ENCODE results near the gene C3orf52. TPM values are rescaled to one million over a fixed set of nuclear protein-coding genes. Genes with fewer than 3 reads are reported as not detected.

The C3orf52 gene
- total and polyA plus RNA-seq, 2 donors from 2014 or later: 3.8 to 5.2 TPM

GRCh38 chr3:112086875-112087524 is 811 bp downstream of the C3orf52 start:
- no peaks in the 10 kb centered on the region for H3K36me3 ChIP-seq (ENCODE audit: control insufficient read depth in 2 of 3, insufficient read depth in 3 of 3, low read length in 3 of 3)
- no peak for FAIRE-seq
- H3K27me3 ChIP-seq (ENCODE audit: control insufficient read depth, insufficient read depth, low read length): no peaks in the 10 kb centered on the region
- peak overlapping the region; percentile 42 to 61 (median 45) for H3K4me3 ChIP-seq (ENCODE audit: low read length in 3 of 3)
- intact Hi-C loops (cut with DNase I): no loop called here
- TF ChIP-seq CTCF (IDR thresholded peaks at IDR 0.05; ENCODE audit: borderline replicate concordance, extremely low read depth, insufficient read depth): no peak
- H3K27ac ChIP-seq (ENCODE audit: low read depth in 2 of 2, low read length in 2 of 2): peak overlapping the region; percentile 18 to 43
- DNase-seq: peak in 3 of 5 donors; percentile 21 to 55 (median 29)
- peak overlapping the region in 1 of 3 donors; percentile 46 for H3K9ac ChIP-seq (ENCODE audit: low read length in 3 of 3)
- H3K9me3 ChIP-seq (ENCODE audit: control insufficient read depth in 2 of 3, insufficient read depth in 1 of 3, low read length in 3 of 3): no peaks in the 10 kb centered on the region
- H3K4me1 ChIP-seq (ENCODE audit: control insufficient read depth in 2 of 3, insufficient read depth in 2 of 3, low read depth in 1 of 3, low read length in 3 of 3): peaks cover 0 to 13% (median 9%) of the 10 kb centered on the region in 3 donors

GRCh38 chr3:112087746-112088145 is 1.6 kb downstream of the C3orf52 start:
- H3K9me3 ChIP-seq (ENCODE audit: control insufficient read depth in 2 of 3, insufficient read depth in 1 of 3, low read length in 3 of 3): no peaks in the 10 kb centered on the region
- H3K4me1 ChIP-seq (ENCODE audit: control insufficient read depth in 2 of 3, insufficient read depth in 2 of 3, low read depth in 1 of 3, low read length in 3 of 3): peaks cover 2 to 13% (median 9%) of the 10 kb centered on the region in 3 donors
- no peaks in the 10 kb centered on the region for H3K27me3 ChIP-seq (ENCODE audit: control insufficient read depth, insufficient read depth, low read length)
- TF ChIP-seq CTCF (IDR thresholded peaks at IDR 0.05; ENCODE audit: borderline replicate concordance, extremely low read depth, insufficient read depth): no peak
- H3K36me3 ChIP-seq (ENCODE audit: control insufficient read depth in 2 of 3, insufficient read depth in 3 of 3, low read length in 3 of 3): no peaks in the 10 kb centered on the region
- FAIRE-seq: no peak
- no peak overlapping the region for H3K9ac ChIP-seq (ENCODE audit: low read length in 3 of 3)
- H3K27ac ChIP-seq (ENCODE audit: low read depth in 2 of 2, low read length in 2 of 2): peak overlapping the region in 1 of 2 donors; percentile 20
- intact Hi-C loops (cut with DNase I): no loop called here
- DNase-seq: peak in 2 of 5 donors; percentile 14 to 45
- H3K4me3 ChIP-seq (ENCODE audit: low read length in 3 of 3): peak overlapping the region in 2 of 3 donors; percentile 28 to 40

GRCh38 chr3:112088944-112089343 is 2.8 kb downstream of the C3orf52 start:
- intact Hi-C loops (cut with DNase I): no loop called here
- Histone ChIP-seq H3K4me3 (ENCODE audit: low read length in 3 of 3) (no peak overlapping the region), H3K9ac (ENCODE audit: low read length in 3 of 3) (no peak overlapping the region)

More at GRCh38 chr3:112088944-112089343, 2.8 kb downstream of the C3orf52 start:
- Histone ChIP-seq H3K4me1 (ENCODE audit: control insufficient read depth in 2 of 3, insufficient read depth in 2 of 3, low read depth in 1 of 3, low read length in 3 of 3) (peaks cover 2 to 13% (median 9%) of the 10 kb centered on the region in 3 donors), H3K27ac (ENCODE audit: low read depth in 2 of 2, low read length in 2 of 2) (no peak overlapping the region), H3K27me3 (ENCODE audit: control insufficient read depth, insufficient read depth, low read length) (no peaks in the 10 kb centered on the region), H3K9me3 (ENCODE audit: control insufficient read depth in 2 of 3, insufficient read depth in 1 of 3, low read length in 3 of 3) (no peaks in the 10 kb centered on the region), H3K36me3 (ENCODE audit: control insufficient read depth in 2 of 3, insufficient read depth in 3 of 3, low read length in 3 of 3) (no peaks in the 10 kb centered on the region)
- no peak for TF ChIP-seq CTCF (IDR thresholded peaks at IDR 0.05; ENCODE audit: borderline replicate concordance, extremely low read depth, insufficient read depth)
- no peak for DNase-seq
- no peak for FAIRE-seq

All from kidney (tissue), 14 donors.